Measurements from ENCODE around the gene CARNS1.

DNA sequence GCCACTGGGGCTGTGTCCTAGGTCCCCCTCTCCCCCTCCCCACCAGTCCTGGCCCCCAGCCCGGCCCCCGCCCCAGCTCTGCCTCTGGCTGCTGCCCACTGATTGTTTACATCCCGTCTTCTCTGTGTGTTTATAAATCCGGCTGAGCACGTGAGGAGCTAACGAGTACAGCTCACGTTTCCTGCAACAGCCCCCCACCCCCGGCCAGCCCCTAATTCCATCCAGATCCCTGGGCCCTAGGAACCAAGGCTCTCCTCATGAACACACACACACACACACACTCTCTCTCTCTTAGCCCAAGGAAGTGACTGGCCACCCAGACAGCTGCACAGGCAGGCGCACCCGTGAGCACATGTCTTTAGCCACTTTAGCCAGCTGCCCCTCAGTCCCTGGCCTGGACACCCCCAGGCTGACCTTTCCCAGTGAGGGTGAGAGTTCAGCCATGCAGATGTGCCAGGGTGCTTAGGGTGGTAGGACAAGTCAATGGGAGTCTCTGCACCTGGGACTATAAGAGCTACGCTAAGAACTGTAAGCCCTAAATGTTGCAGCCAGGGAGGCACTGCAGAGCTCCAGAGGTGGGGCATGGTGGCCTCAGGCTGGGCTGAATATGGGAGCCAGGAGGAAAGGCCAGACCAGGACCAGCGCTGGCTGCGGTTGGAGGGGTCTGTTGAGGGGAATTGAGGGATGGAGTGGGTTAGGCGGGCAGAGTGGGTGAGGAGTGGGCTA, 45.0 kb upstream of the CARNS1 start:
- TF ChIP-seq, protein P1, sequence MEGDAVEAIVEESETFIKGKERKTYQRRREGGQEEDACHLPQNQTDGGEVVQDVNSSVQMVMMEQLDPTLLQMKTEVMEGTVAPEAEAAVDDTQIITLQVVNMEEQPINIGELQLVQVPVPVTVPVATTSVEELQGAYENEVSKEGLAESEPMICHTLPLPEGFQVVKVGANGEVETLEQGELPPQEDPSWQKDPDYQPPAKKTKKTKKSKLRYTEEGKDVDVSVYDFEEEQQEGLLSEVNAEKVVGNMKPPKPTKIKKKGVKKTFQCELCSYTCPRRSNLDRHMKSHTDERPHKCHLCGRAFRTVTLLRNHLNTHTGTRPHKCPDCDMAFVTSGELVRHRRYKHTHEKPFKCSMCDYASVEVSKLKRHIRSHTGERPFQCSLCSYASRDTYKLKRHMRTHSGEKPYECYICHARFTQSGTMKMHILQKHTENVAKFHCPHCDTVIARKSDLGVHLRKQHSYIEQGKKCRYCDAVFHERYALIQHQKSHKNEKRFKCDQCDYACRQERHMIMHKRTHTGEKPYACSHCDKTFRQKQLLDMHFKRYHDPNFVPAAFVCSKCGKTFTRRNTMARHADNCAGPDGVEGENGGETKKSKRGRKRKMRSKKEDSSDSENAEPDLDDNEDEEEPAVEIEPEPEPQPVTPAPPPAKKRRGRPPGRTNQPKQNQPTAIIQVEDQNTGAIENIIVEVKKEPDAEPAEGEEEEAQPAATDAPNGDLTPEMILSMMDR (IDR thresholded peaks at IDR 0.05), result no peak
- TF ChIP-seq POLR2AphosphoS5 (IDR thresholded peaks at IDR 0.05) (no peak), EP300 (IDR thresholded peaks at IDR 0.05) (peak in 1 of 4 donors; percentile 35)

Data from upper lobe of left lung (tissue), 4 donors.